ENCODE measurements around the gene NOP56. TPM values are rescaled to one million over a fixed set of nuclear protein-coding genes. Genes with fewer than 3 reads are reported as not detected.
"Not testable (repeated sequence)": the region's sequence is repeated elsewhere in the genome, so short reads cannot be mapped to it uniquely, and the experiment has no call there.

NOP56 gene
- total and polyA plus RNA-seq, 2 donors (not counting 3 experiments of a cell fraction or from before 2014, with no cell fraction given), result 151 to 329 TPM

- peaks cover 37 to 53% of the 10 kb centered on the region in 2 experiments for H3K27me3 ChIP-seq (ENCODE audit: control insufficient read depth in 2 of 2, insufficient read depth in 2 of 2, low read length in 2 of 2)
- no peak overlapping the region for H2AFZ ChIP-seq (ENCODE audit: low read depth, low read length)
- no peaks in the 10 kb centered on the region for H3K9me3 ChIP-seq (replicated peaks; ENCODE audit: control insufficient read depth, insufficient read depth, low read length)
- H4K20me1 ChIP-seq (replicated peaks; ENCODE audit: control insufficient read depth, extremely low read depth, insufficient read depth, low read length), result peaks cover 2% of the 10 kb centered on the region
- H3K79me2 ChIP-seq (ENCODE audit: control insufficient read depth, insufficient read depth, low read length), result no peaks in the 10 kb centered on the region
- no peaks in the 10 kb centered on the region for H3K36me3 ChIP-seq (ENCODE audit: control insufficient read depth in 2 of 2, extremely low read depth in 1 of 2, insufficient read depth in 2 of 2, low read length in 2 of 2)
- TF ChIP-seq JUN (IDR thresholded peaks at IDR 0.05; ENCODE audit: borderline replicate concordance, insufficient read depth, insufficient read length, low read depth) (no peak), MYC (IDR thresholded peaks at IDR 0.05; ENCODE audit: low read depth, low read length) (no peak), POLR2AphosphoS5 (IDR thresholded peaks at IDR 0.05; ENCODE audit: insufficient read depth, low read depth, low read length) (no peak), EZH2 (IDR thresholded peaks at IDR 0.05; ENCODE audit: borderline replicate concordance, low read depth, low read length, severe bottlenecking) (no peak), GATA2 (IDR thresholded peaks at IDR 0.05; ENCODE audit: insufficient read depth, insufficient read length, low read depth, low read length) (no peak), CTCF (IDR thresholded peaks at IDR 0.05; ENCODE audit: extremely low read depth in 1 of 2, insufficient read depth in 1 of 2, low read depth in 1 of 2, low read length in 2 of 2) (no peak), MAX (IDR thresholded peaks at IDR 0.05; ENCODE audit: insufficient read depth, insufficient read length) (no peak), FOS (IDR thresholded peaks at IDR 0.05; ENCODE audit: borderline replicate concordance, insufficient read depth, low read length) (no peak), POLR2A (IDR thresholded peaks at IDR 0.05; ENCODE audit: low read depth, low read length) (no peak)
- intact Hi-C loops (cut with micrococcal nuclease), result no loop called here
- no peak overlapping the region for H3K9ac ChIP-seq (replicated peaks; ENCODE audit: extremely low read depth, insufficient read depth, low read length)
- peaks cover 4% of the 10 kb centered on the region for H3K4me1 ChIP-seq (ENCODE audit: control insufficient read depth, extremely low read depth, insufficient read depth, low read length)
- no peak overlapping the region for H3K4me3 ChIP-seq (replicated peaks in 1 of 3; ENCODE audit: insufficient read depth in 1 of 3, low read depth in 1 of 3, low read length in 3 of 3)
- CTCF ChIA-PET, result no interaction called here
- FAIRE-seq (no peak), DNase-seq (ENCODE audit: low read depth, low spot score) (no peak)
- no TSS peak for BruUV-seq (replicated peaks)
- H3K4me2 ChIP-seq (ENCODE audit: insufficient read depth, low read length), result no peak overlapping the region
- dilution Hi-C loops (cut with MboI; ENCODE audit: extremely low pct_ligation_motif_present, low sequenced_read_pairs), result no loop called here
- POLR2A ChIA-PET, result no interaction called here
- H3K27ac ChIP-seq (ENCODE audit: insufficient read depth, low read depth, low read length), result no peak overlapping the region
- H3K9me1 ChIP-seq (replicated peaks; ENCODE audit: control insufficient read depth, extremely low read depth, insufficient read depth, low read length), result no peaks in the 10 kb centered on the region
Observed at GRCh38 chr20:2695206-2695983, 43.0 kb downstream of the NOP56 start.

- H4K20me1 ChIP-seq (replicated peaks; ENCODE audit: control insufficient read depth, extremely low read depth, insufficient read depth, low read length); H3K36me3 ChIP-seq (ENCODE audit: control insufficient read depth in 2 of 2, extremely low read depth in 1 of 2, insufficient read depth in 2 of 2, low read length in 2 of 2); H3K9me1 ChIP-seq (replicated peaks; ENCODE audit: control insufficient read depth, extremely low read depth, insufficient read depth, low read length); CTCF ChIA-PET; H3K4me3 ChIP-seq (replicated peaks in 1 of 3; ENCODE audit: insufficient read depth in 1 of 3, low read depth in 1 of 3, low read length in 3 of 3); DNase-seq (ENCODE audit: low read depth, low spot score); H3K27ac ChIP-seq (ENCODE audit: insufficient read depth, low read depth, low read length); H3K9ac ChIP-seq (replicated peaks; ENCODE audit: extremely low read depth, insufficient read depth, low read length); H3K9me3 ChIP-seq (replicated peaks; ENCODE audit: control insufficient read depth, insufficient read depth, low read length); H2AFZ ChIP-seq (ENCODE audit: low read depth, low read length); dilution Hi-C loops (cut with MboI; ENCODE audit: extremely low pct_ligation_motif_present, low sequenced_read_pairs); BruUV-seq (replicated peaks); POLR2A ChIA-PET; intact Hi-C loops (cut with micrococcal nuclease); H3K79me2 ChIP-seq (ENCODE audit: control insufficient read depth, insufficient read depth, low read length); FAIRE-seq; H3K4me2 ChIP-seq (ENCODE audit: insufficient read depth, low read length); H3K4me1 ChIP-seq (ENCODE audit: control insufficient read depth, extremely low read depth, insufficient read depth, low read length): not testable (repeated sequence)
- peaks cover 37 to 55% of the 10 kb centered on the region in 2 experiments for H3K27me3 ChIP-seq (ENCODE audit: control insufficient read depth in 2 of 2, insufficient read depth in 2 of 2, low read length in 2 of 2)
Observed at GRCh38 chr20:2695984-2696525, 43.6 kb downstream of the NOP56 start.

Measured in endothelial cell of umbilical vein (primary cell).